GM18520 (cell line): ENCODE results near the gene SORL1-AS1.

Experiments
- ATAC-seq: cut with Tn5 transposase; IDR thresholded peaks from one replicate; pipeline ENCODE4 v1.9.1; 2021; ENCODE audit not compliant: unreplicated experiment

SORL1-AS1 gene

GRCh38 chr11:121406291-121406690, 46.5 kb downstream of the SORL1-AS1 start:
- no peak for ATAC-seq

- ATAC-seq: no peak
These were observed 47.1 kb downstream of the SORL1-AS1 start for GRCh38 chr11:121405646-121406045.

- no peak for ATAC-seq
These were observed 58.0 kb downstream of the SORL1-AS1 start for GRCh38 chr11:121394785-121395184.

- no peak for ATAC-seq
These were observed 58.9 kb downstream of the SORL1-AS1 start for GRCh38 chr11:121393855-121394254.

GRCh38 chr11:121391914-121392313, 60.9 kb downstream of the SORL1-AS1 start:
- no peak for ATAC-seq

GRCh38 chr11:121389651-121390050, 63.1 kb downstream of the SORL1-AS1 start:
- ATAC-seq: no peak
